HFF-Myc (cell line): ENCODE measurements around the gene AKAP8L.

Source experiments
- DNase-seq: peaks from one replicate; pipeline ENCODE4 v3.0.0-alpha.2; 2011; ENCODE audit warnings: low read depth; ENCODE audit errors: extremely low read depth
- H3K4me3 ChIP-seq: replicated peaks from 2 replicates; pipeline ENCODE4 v1.5.1; 2011; ENCODE audit warnings: low read depth, mild to moderate bottlenecking, control low read depth, low read length
- TF ChIP-seq, protein P1 (sequence below): IDR thresholded peaks from 2 replicates; pipeline ENCODE4 v1.5.1; 2012; ENCODE audit warnings: mild to moderate bottlenecking, low read depth, low read length, control low read depth; ENCODE audit errors: missing control alignments

AKAP8L gene

DNA sequence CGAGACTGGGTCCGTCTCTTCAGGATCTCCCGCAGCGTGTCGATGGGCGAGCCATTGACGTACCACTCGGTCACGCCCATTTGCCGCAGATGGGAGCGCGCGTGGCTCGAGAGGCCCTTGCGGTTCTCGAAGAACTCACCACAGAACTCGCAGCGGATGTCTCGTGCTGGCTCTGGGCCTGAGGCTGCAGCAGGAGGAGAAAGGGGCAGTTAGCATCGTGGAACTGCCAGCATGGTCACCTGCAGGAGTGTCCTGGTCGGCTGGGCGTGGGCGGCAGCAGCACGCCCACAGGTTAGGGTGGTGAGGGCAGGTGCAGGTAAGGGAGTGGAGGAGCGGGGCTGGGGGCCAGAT is 8.5 kb upstream of the AKAP8L start:
- no peak for DNase-seq
- no peak overlapping the region for H3K4me3 ChIP-seq
- TF ChIP-seq, protein P1, sequence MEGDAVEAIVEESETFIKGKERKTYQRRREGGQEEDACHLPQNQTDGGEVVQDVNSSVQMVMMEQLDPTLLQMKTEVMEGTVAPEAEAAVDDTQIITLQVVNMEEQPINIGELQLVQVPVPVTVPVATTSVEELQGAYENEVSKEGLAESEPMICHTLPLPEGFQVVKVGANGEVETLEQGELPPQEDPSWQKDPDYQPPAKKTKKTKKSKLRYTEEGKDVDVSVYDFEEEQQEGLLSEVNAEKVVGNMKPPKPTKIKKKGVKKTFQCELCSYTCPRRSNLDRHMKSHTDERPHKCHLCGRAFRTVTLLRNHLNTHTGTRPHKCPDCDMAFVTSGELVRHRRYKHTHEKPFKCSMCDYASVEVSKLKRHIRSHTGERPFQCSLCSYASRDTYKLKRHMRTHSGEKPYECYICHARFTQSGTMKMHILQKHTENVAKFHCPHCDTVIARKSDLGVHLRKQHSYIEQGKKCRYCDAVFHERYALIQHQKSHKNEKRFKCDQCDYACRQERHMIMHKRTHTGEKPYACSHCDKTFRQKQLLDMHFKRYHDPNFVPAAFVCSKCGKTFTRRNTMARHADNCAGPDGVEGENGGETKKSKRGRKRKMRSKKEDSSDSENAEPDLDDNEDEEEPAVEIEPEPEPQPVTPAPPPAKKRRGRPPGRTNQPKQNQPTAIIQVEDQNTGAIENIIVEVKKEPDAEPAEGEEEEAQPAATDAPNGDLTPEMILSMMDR = no peak

GRCh38 chr19:15426485-15427349 is 7.9 kb upstream of the AKAP8L start:
- no peak for DNase-seq
- H3K4me3 ChIP-seq = no peak overlapping the region
- TF ChIP-seq, protein P1 = no peak

DNA sequence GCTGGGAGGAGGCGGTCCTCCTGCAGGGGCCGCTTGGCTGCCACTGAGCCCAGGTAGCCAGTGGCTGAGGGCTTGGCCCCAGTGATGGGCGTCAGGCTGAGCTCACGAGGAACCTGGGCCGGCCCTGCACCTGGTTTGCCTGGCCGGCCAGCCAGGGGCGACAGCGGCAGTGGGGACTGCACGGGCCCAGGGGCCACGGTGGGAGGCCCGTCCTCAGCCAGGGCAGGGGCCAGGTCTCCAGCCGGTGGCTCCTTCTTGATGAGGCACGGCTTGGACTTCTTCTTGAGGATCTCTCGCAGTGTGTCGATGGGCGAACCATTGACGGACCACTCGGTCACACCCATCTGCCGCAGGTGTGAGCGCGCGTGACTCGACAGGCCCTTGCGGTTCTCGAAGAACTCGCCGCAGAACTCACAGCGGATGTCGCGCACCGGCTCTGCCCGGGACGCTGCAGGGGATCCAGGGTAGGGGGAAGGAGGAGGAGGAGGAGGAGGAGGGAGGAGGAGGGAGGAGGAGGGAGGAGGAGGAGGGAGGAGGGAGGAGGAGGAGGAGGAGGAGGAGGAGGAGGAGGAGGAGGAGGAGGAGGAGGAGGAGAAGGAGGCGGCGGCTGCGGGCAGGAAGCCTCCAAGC is 6.6 kb upstream of the AKAP8L start:
- DNase-seq = no peak
- no peak overlapping the region for H3K4me3 ChIP-seq
- TF ChIP-seq, protein P1 = no peak

DNA sequence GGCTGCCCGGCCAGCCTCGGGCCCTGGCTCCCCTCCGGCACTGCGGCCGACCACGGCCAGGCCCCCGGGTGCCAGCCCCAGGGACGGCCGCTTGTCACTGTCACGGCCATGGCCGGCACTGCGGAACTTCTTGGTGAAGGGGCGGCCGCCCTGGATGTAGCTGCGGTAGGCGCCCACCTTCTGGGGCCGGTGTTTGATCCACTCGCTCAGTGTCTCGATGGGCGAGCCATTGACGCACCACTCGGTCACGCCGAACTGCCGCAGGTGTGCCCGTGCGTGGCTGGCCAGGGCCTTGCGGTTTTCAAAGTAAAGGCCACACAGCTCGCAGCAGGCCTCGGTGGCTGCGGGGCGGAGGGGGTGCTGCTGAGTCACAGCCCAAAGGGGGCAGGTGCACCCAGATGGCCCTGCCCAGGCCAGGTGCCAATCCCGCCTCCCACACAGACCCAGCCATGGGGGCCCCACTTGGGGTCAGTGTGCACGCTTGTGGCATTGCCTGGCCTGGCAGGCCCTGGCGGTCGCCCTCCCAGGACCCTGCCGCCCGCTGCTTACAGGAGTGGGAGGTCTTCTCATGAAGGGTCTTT is 6.0 kb upstream of the AKAP8L start:
- no peak overlapping the region for H3K4me3 ChIP-seq
- TF ChIP-seq, protein P1 = no peak
- DNase-seq = no peak

GRCh38 chr19:15424121-15424520 is 5.3 kb upstream of the AKAP8L start:
- TF ChIP-seq, protein P1 = no peak
- DNase-seq = no peak
- H3K4me3 ChIP-seq = no peak overlapping the region

GRCh38 chr19:15423130-15423529 is 4.3 kb upstream of the AKAP8L start:
- TF ChIP-seq, protein P1 = no peak
- no peak overlapping the region for H3K4me3 ChIP-seq
- DNase-seq = no peak
